PC-3 (cell line): ENCODE results near the gene MCFD2. TPM values are rescaled to one million over a fixed set of nuclear protein-coding genes. Genes with fewer than 3 reads are reported as not detected.
A peak's percentile ranks its signal among the peaks of the same experiment; 100 is the strongest.

Experiments
- ATAC-seq: fragments of 200-7000 bp; cut with Tn5 transposase; 2 replicates; pipeline ENCODE4 v1.9.1; 2020; ENCODE audit warnings: mild to moderate bottlenecking, moderate library complexity
- BruUV-seq: library from RNA; stranded (reverse); fragments of 400-500 nt; replicated peaks from 2 replicates; lab custom pipeline; 2021; lab: Mats Ljungman, UMichigan
- CTCF ChIA-PET: fragments of 300-600 bp; sonication (Branson Sonifier 250); formaldehyde crosslinking; loops from one replicate; lab custom pipeline; 2022; ENCODE audit warnings: antibody characterized with exemption; lab: Charles Lee
- POLR2A ChIA-PET: fragments of 300-600 bp; sonication (Branson Sonifier 250); formaldehyde crosslinking; loops from one replicate; lab custom pipeline; 2022; ENCODE audit warnings: antibody characterized with exemption; ENCODE audit not compliant: unreplicated experiment; lab: Charles Lee
- DNase-seq: peaks from one replicate; pipeline ENCODE4 v3.0.0-alpha.2; 2015
- H2AFZ ChIP-seq: fragments of 300-600 bp; sonication (generic); 2 replicates; pipeline ENCODE4 v1.6.0; 2016; ENCODE audit warnings: antibody characterized with exemption, low read length
- H3F3A ChIP-seq: fragments of 300-600 bp; sonication (generic); one replicate; pipeline ENCODE4 v1.6.0; 2017; ENCODE audit warnings: antibody characterized with exemption, low read length, control low read depth, mild to moderate bottlenecking; ENCODE audit not compliant: unreplicated experiment
- H3K27ac ChIP-seq: fragments of 300-600 bp; sonication (generic); 2 replicates; pipeline ENCODE4 v1.5.1; 2016; ENCODE audit warnings: mild to moderate bottlenecking, low read length
- H3K27me3 ChIP-seq: fragments of 300-600 bp; sonication (generic); 2 replicates; pipeline ENCODE4 v1.6.1; 2016; ENCODE audit warnings: low read length, mixed read lengths
- H3K36me3 ChIP-seq: fragments of 300-600 bp; sonication (generic); 2 replicates; pipeline ENCODE4 v1.6.1; 2016; ENCODE audit warnings: low read depth, mixed run types, low read length, mixed read lengths
- H3K4me1 ChIP-seq: fragments of 300-600 bp; sonication (generic); 2 replicates; pipeline ENCODE4 v1.5.1; 2016; ENCODE audit warnings: low read length; ENCODE audit not compliant: insufficient read depth
- H3K4me2 ChIP-seq: fragments of 300-600 bp; sonication (generic); 2 replicates; pipeline ENCODE4 v1.6.0; 2016; ENCODE audit warnings: low read length
- H3K4me3 ChIP-seq: fragments of 300-600 bp; sonication (generic); 2 replicates; pipeline ENCODE4 v1.5.1; 2016; ENCODE audit warnings: mild to moderate bottlenecking, low read length, mixed read lengths
- H3K79me2 ChIP-seq: fragments of 300-600 bp; sonication (generic); 2 replicates; pipeline ENCODE4 v1.6.1; 2017; ENCODE audit warnings: low read length, mixed read lengths
- H3K9ac ChIP-seq: fragments of 300-600 bp; sonication (generic); 2 replicates; pipeline ENCODE4 v1.6.0; 2016; ENCODE audit warnings: mild to moderate bottlenecking, low read length
- H3K9me2 ChIP-seq: fragments of 300-600 bp; sonication (generic); replicated peaks from 2 replicates; pipeline ENCODE4 v1.6.1; 2016; ENCODE audit warnings: mixed run types, low read length, mixed read lengths
- H3K9me3 ChIP-seq: fragments of 300-600 bp; sonication (generic); 2 replicates; pipeline ENCODE4 v1.6.1; 2016; ENCODE audit warnings: low read length, mixed read lengths
- H4K20me1 ChIP-seq: fragments of 300-600 bp; sonication (generic); 2 replicates; pipeline ENCODE4 v1.6.1; 2016; ENCODE audit warnings: low read length, mixed read lengths
- EZH2 ChIP-seq: fragments of 300-600 bp; sonication (generic); IDR thresholded peaks from one replicate; pipeline ENCODE4 v1.6.1; 2017; ENCODE audit warnings: antibody characterized with exemption, mild to moderate bottlenecking, low read length; ENCODE audit not compliant: unreplicated experiment
- EZH2phosphoT487 ChIP-seq: fragments of 300-600 bp; sonication (generic); IDR thresholded peaks from 2 replicates; pipeline ENCODE4 v1.6.1; 2018; ENCODE audit warnings: mild to moderate bottlenecking, antibody characterized with exemption, low read length, borderline replicate concordance
- intact Hi-C: fragments of 100-400 bp; cut with micrococcal nuclease; formaldehyde crosslinking; loops from 2 replicates; pipeline ENCODE4 v1.9.0; 2023
- total RNA-seq: library from RNA; depleted of rRNA; stranded (reverse); fragments of >200 nt; gene quantifications from 2 replicates; pipeline ENCODE4 v1.2.3, GENCODE V29; 2014
- TF ChIP-seq, protein P1 (sequence below): fragments of 300-600 bp; sonication (generic); conservative IDR thresholded peaks from 2 replicates; pipeline ENCODE4 v1.5.1; 2017; ENCODE audit warnings: antibody characterized with exemption, low read depth, mild to moderate bottlenecking, low read length

MCFD2 gene
- total RNA-seq, 1 experiment from 2014 or later, result 112 TPM

- H3K36me3 ChIP-seq, result no peaks in the 10 kb centered on the region
- H3K4me3 ChIP-seq, result no peak overlapping the region
- CTCF ChIA-PET, result no interaction called here
- no peak overlapping the region for H3K4me2 ChIP-seq
- no peaks in the 10 kb centered on the region for H3K79me2 ChIP-seq
- no peaks in the 10 kb centered on the region for H3K9me3 ChIP-seq
- TF ChIP-seq EZH2phosphoT487, result no peak
- no peak for TF ChIP-seq EZH2
- TF ChIP-seq, protein P1, sequence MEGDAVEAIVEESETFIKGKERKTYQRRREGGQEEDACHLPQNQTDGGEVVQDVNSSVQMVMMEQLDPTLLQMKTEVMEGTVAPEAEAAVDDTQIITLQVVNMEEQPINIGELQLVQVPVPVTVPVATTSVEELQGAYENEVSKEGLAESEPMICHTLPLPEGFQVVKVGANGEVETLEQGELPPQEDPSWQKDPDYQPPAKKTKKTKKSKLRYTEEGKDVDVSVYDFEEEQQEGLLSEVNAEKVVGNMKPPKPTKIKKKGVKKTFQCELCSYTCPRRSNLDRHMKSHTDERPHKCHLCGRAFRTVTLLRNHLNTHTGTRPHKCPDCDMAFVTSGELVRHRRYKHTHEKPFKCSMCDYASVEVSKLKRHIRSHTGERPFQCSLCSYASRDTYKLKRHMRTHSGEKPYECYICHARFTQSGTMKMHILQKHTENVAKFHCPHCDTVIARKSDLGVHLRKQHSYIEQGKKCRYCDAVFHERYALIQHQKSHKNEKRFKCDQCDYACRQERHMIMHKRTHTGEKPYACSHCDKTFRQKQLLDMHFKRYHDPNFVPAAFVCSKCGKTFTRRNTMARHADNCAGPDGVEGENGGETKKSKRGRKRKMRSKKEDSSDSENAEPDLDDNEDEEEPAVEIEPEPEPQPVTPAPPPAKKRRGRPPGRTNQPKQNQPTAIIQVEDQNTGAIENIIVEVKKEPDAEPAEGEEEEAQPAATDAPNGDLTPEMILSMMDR, result no peak
- POLR2A ChIA-PET, result no interaction called here
- no peaks in the 10 kb centered on the region for H3F3A ChIP-seq
- intact Hi-C loops, result no loop called here
- DNase-seq (no peak), ATAC-seq (no peak)
- no peak overlapping the region for H3K9ac ChIP-seq
- H3K4me1 ChIP-seq, result peaks cover 14% of the 10 kb centered on the region; the same call in 1 of the 2 replicates
- no TSS peak for BruUV-seq
- H3K27ac ChIP-seq, result no peak overlapping the region
- no peak overlapping the region for H2AFZ ChIP-seq
- no peaks in the 10 kb centered on the region for H3K27me3 ChIP-seq
- no peaks in the 10 kb centered on the region for H4K20me1 ChIP-seq
- H3K9me2 ChIP-seq, result no peaks in the 10 kb centered on the region
Observed at GRCh38 chr2:46891956-46892553, 23.6 kb downstream of the MCFD2 start.

DNA sequence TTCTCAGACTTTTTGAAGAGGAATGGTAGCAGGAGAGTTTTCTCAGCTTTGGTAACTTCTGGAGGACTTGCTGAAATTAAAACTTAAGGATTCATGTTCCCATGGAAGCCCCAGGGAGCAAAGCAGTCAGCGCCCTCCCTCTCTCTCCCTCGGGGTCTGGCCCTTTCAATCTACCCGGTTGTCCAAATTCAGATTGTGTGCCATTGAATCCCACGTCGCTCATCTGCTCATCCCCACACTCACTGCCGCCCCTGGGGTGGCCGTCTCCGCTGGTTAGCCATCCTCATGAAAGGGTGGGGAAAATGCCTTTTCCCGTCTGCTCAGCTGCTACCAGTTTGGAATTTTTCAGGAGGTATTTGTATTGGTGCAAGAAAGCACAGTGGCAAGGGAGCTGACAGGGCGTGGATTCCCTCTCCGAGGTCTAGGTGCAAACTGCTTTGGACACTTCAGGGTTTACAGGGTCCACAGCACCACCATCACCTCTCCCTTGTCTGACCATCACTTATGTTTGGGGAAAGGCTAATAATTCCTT, 27.1 kb downstream of the MCFD2 start:
- H3K4me1 ChIP-seq, result peaks cover 15% of the 10 kb centered on the region; the same call in 1 of the 2 replicates
- H2AFZ ChIP-seq, result peak overlapping the region; percentile 85
- H3K36me3 ChIP-seq, result no peaks in the 10 kb centered on the region
- ChIA-PET CTCF (interaction anchor here (0.7 kb wide), 2 partner anchors 77 to 232 kb away, joined by 3 to 4 read pairs; no protein-coding TSS in a partner anchor), POLR2A (no interaction called here)
- peak; percentile 9; the same call in 1 of the 2 replicates for ATAC-seq
- H3F3A ChIP-seq, result no peaks in the 10 kb centered on the region
- H3K4me3 ChIP-seq, result peak overlapping the region; percentile 65; the same call in 1 of the 2 replicates
- peak overlapping the region; percentile 85 for H3K4me2 ChIP-seq
- H3K9me2 ChIP-seq, result no peaks in the 10 kb centered on the region
- no peak for DNase-seq
- no peaks in the 10 kb centered on the region for H3K9me3 ChIP-seq
- intact Hi-C loops, result loop anchor here (2.0 kb wide), 1 partner anchor 238 kb away; no protein-coding TSS in a partner anchor
- H3K79me2 ChIP-seq, result no peaks in the 10 kb centered on the region
- H3K27me3 ChIP-seq, result no peaks in the 10 kb centered on the region
- TF ChIP-seq, protein P1, result no peak
- no peak for TF ChIP-seq EZH2phosphoT487
- no peak for TF ChIP-seq EZH2
- H3K9ac ChIP-seq, result no peak overlapping the region
- no TSS peak for BruUV-seq
- H4K20me1 ChIP-seq, result no peaks in the 10 kb centered on the region
- H3K27ac ChIP-seq, result no peak overlapping the region
